ENCODE data around the gene WDR46. TPM values are rescaled to one million over a fixed set of nuclear protein-coding genes. Genes with fewer than 3 reads are reported as not detected.

The WDR46 gene
- polyA plus RNA-seq (2011; rRNA removed): 43.3 and 44.7 TPM in 2 replicates
- polyA minus RNA-seq (2011; rRNA and poly(A)+ RNA removed): 70.3 and 93.7 TPM in 2 replicates

DNA sequence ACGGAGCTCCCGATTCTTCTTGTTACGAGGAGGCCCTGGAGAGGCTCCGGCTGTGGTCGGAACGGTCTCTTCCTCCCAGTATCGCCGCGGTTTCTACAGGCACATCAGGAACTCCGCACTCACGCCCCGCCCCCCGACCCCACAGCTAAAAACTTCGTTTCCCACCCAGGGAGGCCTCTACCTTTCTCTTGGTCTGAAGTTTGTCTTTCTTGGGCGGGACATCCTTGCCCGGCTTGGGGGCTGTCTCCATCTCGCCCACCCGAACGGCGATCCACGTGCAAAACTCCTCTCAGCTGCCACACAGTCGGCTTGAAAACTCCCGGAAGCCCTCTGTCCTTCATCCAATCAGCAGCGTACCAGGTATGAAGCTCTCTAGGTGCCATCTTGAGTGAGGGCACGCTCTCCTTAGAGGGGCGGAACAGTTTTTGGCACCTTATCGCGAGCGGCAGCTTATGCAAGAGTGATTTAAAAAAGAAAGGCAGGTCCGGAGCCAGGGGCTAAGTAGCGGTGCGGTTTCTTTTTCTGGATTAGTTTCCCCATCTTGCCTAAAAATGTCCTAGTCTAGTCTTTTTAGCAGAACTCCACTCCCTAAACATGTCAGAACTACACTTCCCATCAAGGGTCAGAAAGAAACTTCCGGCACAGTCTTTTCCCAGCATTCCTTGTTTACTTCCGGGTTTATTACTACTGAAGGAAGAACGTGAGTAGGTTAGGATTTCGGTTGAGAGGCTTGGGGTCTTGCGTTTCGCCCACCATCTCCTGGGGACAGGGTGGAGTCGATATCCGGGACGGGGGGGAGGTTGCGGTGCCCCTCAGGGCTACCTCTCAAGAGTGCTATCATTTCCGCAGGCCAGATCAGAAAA lies at the start of gene WDR46, which contains the start of gene PFDN6:
TSS of gene WDR46 (minus strand) at position 319 of the 863 bp plus-strand sequence. CDS start at position 250, 69 bp downstream.
TSS of gene PFDN6 (plus strand) at position 681 of the 863 bp plus-strand sequence. CDS start 256 bp downstream, outside the sequence.
- ChIA-PET CTCF (interaction anchor here (0.8 to 2.6 kb wide), 5 partner anchors 9 to 137 kb away, joined by 3 to 11 read pairs (median 4); partner anchors contain the start of genes B3GALT4 and RGL2), POLR2A (interaction anchor here (0.8 to 2.3 kb wide), 7 partner anchors 10 to 318 kb away, joined by 3 to 18 read pairs (median 11); partner anchors contain the start of genes B3GALT4, RGL2, RPS18 and VPS52)
- H3K27me3 ChIP-seq (ENCODE audit: control insufficient read depth, insufficient read depth, low read length): no peaks in the 10 kb centered on the region
- H3K27ac ChIP-seq (ENCODE audit: low read depth, low read length): peak within 1 kb of the TSS; percentile 39
- TF ChIP-seq CTCF (IDR thresholded peaks at IDR 0.05; ENCODE audit: low read depth, low read length): no peak
- DNase-seq (ENCODE audit: low read depth, low spot score): peak; percentile 60
- no peaks in the 10 kb centered on the region for H3K9me3 ChIP-seq (ENCODE audit: control insufficient read depth, insufficient read depth, low read length)
- peak within 1 kb of the TSS; percentile 89 for H3K4me3 ChIP-seq (ENCODE audit: low read depth, low read length)

- Histone ChIP-seq H3K9me3 (ENCODE audit: control insufficient read depth, insufficient read depth, low read length) (no peaks in the 10 kb centered on the region), H3K27ac (ENCODE audit: low read depth, low read length) (no peak overlapping the region), H3K27me3 (ENCODE audit: control insufficient read depth, insufficient read depth, low read length) (no peaks in the 10 kb centered on the region), H3K4me3 (ENCODE audit: low read depth, low read length) (no peak overlapping the region)
- CTCF ChIA-PET: interaction anchor here (2.5 kb wide), 1 partner anchor 9 kb away, joined by 17 read pairs; no protein-coding TSS in a partner anchor
- DNase-seq (ENCODE audit: low read depth, low spot score): no peak
- TF ChIP-seq CTCF (IDR thresholded peaks at IDR 0.05; ENCODE audit: low read depth, low read length): no peak
- POLR2A ChIA-PET: no interaction called here
Observed at GRCh38 chr6:33336495-33336894, 47.5 kb upstream of the WDR46 start.

DNA sequence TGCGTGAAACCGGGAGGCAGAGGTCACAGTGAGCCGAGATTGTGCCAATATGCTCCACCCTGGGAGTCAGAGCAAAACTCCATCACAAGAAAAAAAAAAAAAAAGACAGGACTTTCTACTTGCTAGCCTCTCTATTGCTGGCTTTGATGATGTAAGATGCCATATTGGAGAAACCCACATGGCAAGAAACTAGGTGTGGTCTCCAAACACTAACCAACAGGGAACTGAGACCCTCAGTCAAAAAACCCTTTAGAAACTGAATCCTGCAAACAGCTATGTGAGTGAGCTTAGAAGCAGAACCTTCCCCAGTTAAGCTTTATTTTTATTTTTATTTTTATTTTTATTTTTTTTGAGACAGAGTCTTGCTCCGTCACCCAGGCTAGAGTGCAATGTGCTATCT lies 46.9 kb upstream of the WDR46 start:
- ChIA-PET CTCF (interaction anchor here (2.5 kb wide), 1 partner anchor 9 kb away, joined by 17 read pairs; no protein-coding TSS in a partner anchor), POLR2A (no interaction called here)
- Histone ChIP-seq H3K4me3 (ENCODE audit: low read depth, low read length) (no peak overlapping the region), H3K27ac (ENCODE audit: low read depth, low read length) (no peak overlapping the region), H3K27me3 (ENCODE audit: control insufficient read depth, insufficient read depth, low read length) (no peaks in the 10 kb centered on the region), H3K9me3 (ENCODE audit: control insufficient read depth, insufficient read depth, low read length) (no peaks in the 10 kb centered on the region)
- no peak for TF ChIP-seq CTCF (IDR thresholded peaks at IDR 0.05; ENCODE audit: low read depth, low read length)
- DNase-seq (ENCODE audit: low read depth, low spot score): no peak

- CTCF ChIA-PET: interaction anchor here (0.7 kb wide), 1 partner anchor 207 kb away, joined by 3 read pairs; no protein-coding TSS in a partner anchor
- no peak overlapping the region for H3K4me3 ChIP-seq (ENCODE audit: low read depth, low read length)
- TF ChIP-seq CTCF (IDR thresholded peaks at IDR 0.05; ENCODE audit: low read depth, low read length): no peak
- no peak for DNase-seq (ENCODE audit: low read depth, low spot score)
- peaks cover 3% of the 10 kb centered on the region for H3K27me3 ChIP-seq (ENCODE audit: control insufficient read depth, insufficient read depth, low read length)
- POLR2A ChIA-PET: no interaction called here
- H3K27ac ChIP-seq (ENCODE audit: low read depth, low read length): no peak overlapping the region
- H3K9me3 ChIP-seq (ENCODE audit: control insufficient read depth, insufficient read depth, low read length): no peaks in the 10 kb centered on the region
Observed at GRCh38 chr6:33333666-33334065, 44.6 kb upstream of the WDR46 start.

DNA sequence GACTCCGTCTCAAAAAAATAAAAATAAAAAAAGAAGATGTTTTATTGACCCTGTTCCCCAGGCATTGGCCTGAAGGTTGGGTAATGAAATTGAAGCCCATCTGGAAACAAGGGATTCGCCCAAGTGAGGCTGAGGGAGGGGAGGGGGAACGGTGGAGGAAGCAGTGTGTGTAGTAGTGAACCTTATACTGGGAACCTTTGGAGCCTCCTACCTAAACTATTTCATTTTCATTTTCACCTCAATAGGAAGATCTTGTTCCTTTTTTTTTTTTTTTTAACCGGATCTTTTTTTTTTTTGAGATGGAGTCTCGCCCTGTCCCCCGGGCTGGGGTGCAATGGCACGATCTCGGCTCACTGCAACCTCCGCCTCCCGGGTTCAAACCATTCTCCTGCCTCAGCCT lies 41.7 kb upstream of the WDR46 start:
- Histone ChIP-seq H3K9me3 (ENCODE audit: control insufficient read depth, insufficient read depth, low read length) (no peaks in the 10 kb centered on the region), H3K27me3 (ENCODE audit: control insufficient read depth, insufficient read depth, low read length) (peaks cover 3% of the 10 kb centered on the region), H3K27ac (ENCODE audit: low read depth, low read length) (no peak overlapping the region), H3K4me3 (ENCODE audit: low read depth, low read length) (no peak overlapping the region)
- CTCF ChIA-PET: no interaction called here
- POLR2A ChIA-PET: no interaction called here
- DNase-seq (ENCODE audit: low read depth, low spot score): no peak
- no peak for TF ChIP-seq CTCF (IDR thresholded peaks at IDR 0.05; ENCODE audit: low read depth, low read length)

All from AG04450 (cell line).